OCI-LY7 (cell line): ENCODE measurements around the gene PIK3R1. TPM values are rescaled to one million over a fixed set of nuclear protein-coding genes. Genes with fewer than 3 reads are reported as not detected.

ENCODE experiments used
- BruUV-seq: library from RNA; stranded (reverse); fragments of 400-500 nt; replicated peaks from 2 replicates; lab custom pipeline; 2021; lab: Mats Ljungman, UMichigan
- CTCF ChIA-PET: fragments of 300-600 bp; sonication (Branson Sonifier 250); formaldehyde crosslinking; loops from one replicate; lab custom pipeline; 2022; ENCODE audit warnings: antibody characterized with exemption; ENCODE audit not compliant: unreplicated experiment; lab: Charles Lee
- POLR2A ChIA-PET: fragments of 300-600 bp; sonication (Branson Sonifier 250); formaldehyde crosslinking; loops from one replicate; lab custom pipeline; 2022; ENCODE audit warnings: antibody characterized with exemption; lab: Charles Lee
- DNase-seq: peaks from one replicate; pipeline ENCODE4 v3.0.0-alpha.2; 2015; ENCODE audit warnings: low spot score
- H2AFZ ChIP-seq: fragments of 200-600 bp; sonication (generic), shearing (Covaris generic); 2 replicates; pipeline ENCODE4 v1.6.1; 2014; ENCODE audit warnings: mild to moderate bottlenecking, antibody characterized with exemption, low read length, moderate library complexity
- H3K27ac ChIP-seq: fragments of 200-600 bp; sonication (generic); 2 replicates; pipeline ENCODE4 v1.5.1; 2014; ENCODE audit warnings: mixed run types, low read depth, mild to moderate bottlenecking, moderate library complexity, low read length, inconsistent platforms; ENCODE audit not compliant: poor library complexity, severe bottlenecking
- H3K36me3 ChIP-seq: fragments of 200-600 bp; sonication (generic); 2 replicates; pipeline ENCODE4 v1.6.1; 2014; ENCODE audit warnings: mild to moderate bottlenecking, antibody characterized with exemption, low read length, moderate library complexity, mixed read lengths; ENCODE audit not compliant: insufficient read depth
- H3K4me1 ChIP-seq: fragments of 200-600 bp; sonication (generic); 2 replicates; pipeline ENCODE4 v1.5.1; 2014; ENCODE audit warnings: mild to moderate bottlenecking, low read length; ENCODE audit not compliant: insufficient read depth, poor library complexity, severe bottlenecking
- H3K4me2 ChIP-seq: fragments of 200-600 bp; sonication (generic); 2 replicates; pipeline ENCODE4 v1.6.1; 2014; ENCODE audit warnings: mild to moderate bottlenecking, low read length
- H3K4me3 ChIP-seq: fragments of 200-600 bp; sonication (generic); 2 replicates; pipeline ENCODE4 v1.5.1; 2014; ENCODE audit warnings: mild to moderate bottlenecking, low read depth, low read length; ENCODE audit not compliant: poor library complexity, severe bottlenecking
- H3K79me2 ChIP-seq: fragments of 200-600 bp; sonication (generic); 2 replicates; pipeline ENCODE4 v1.6.1; 2016; ENCODE audit warnings: low read depth, mild to moderate bottlenecking, low read length, moderate library complexity, mixed read lengths; ENCODE audit not compliant: insufficient read depth
- H3K9me2 ChIP-seq: fragments of 200-600 bp; sonication (generic); 2 replicates; pipeline ENCODE4 v1.6.1; 2016; ENCODE audit warnings: mild to moderate bottlenecking, low read length, mixed read lengths; ENCODE audit not compliant: insufficient read depth
- H3K9me3 ChIP-seq: fragments of 200-600 bp; sonication (generic); 2 replicates; pipeline ENCODE4 v1.6.1; 2014; ENCODE audit warnings: mild to moderate bottlenecking, mixed run types, low read length, mixed read lengths
- H4K20me1 ChIP-seq: fragments of 200-600 bp; sonication (generic); 2 replicates; pipeline ENCODE4 v1.6.1; 2014; ENCODE audit warnings: mild to moderate bottlenecking, antibody characterized with exemption, low read length, moderate library complexity, mixed read lengths; ENCODE audit not compliant: insufficient read depth
- EZH2phosphoT487 ChIP-seq: fragments of 200-600 bp; sonication (generic); IDR thresholded peaks from 2 replicates; pipeline ENCODE4 v1.6.1; 2018; ENCODE audit warnings: low read depth, borderline replicate concordance, mild to moderate bottlenecking, mixed run types, antibody characterized with exemption, low read length, moderate library complexity, mixed read lengths
- intact Hi-C: fragments of 100-400 bp; cut with micrococcal nuclease; formaldehyde crosslinking; loops from one replicate; pipeline ENCODE4 v1.10.0; 2022; ENCODE audit not compliant: unreplicated experiment
- total RNA-seq, 2 experiments: library from RNA; depleted of rRNA in 1 of 2; stranded (reverse); fragments of >200 nt in 1 of 2; shearing (Covaris generic) in 1 of 2; gene quantifications; 2 replicates each; pipeline ENCODE4 v1.2.3, GENCODE V29; 2014 to 2022
- TF ChIP-seq, protein P1 (sequence below): fragments of 200-600 bp; sonication (generic); conservative IDR thresholded peaks from 2 replicates; pipeline ENCODE4 v1.5.1; 2014; ENCODE audit warnings: mild to moderate bottlenecking, antibody characterized with exemption, low read length, moderate library complexity, mixed read lengths

Gene PIK3R1
- total RNA-seq, 2 experiments from 2014 or later, result 15.8 to 43.4 TPM

GRCh38 chr5:68226546-68227073, 11.1 kb downstream of the PIK3R1 start:
- H3K79me2 ChIP-seq, result peaks cover 57% of the 10 kb centered on the region; the same call in 1 of the 2 replicates
- no peak for DNase-seq
- H3K4me2 ChIP-seq, result no peak overlapping the region
- H3K9me3 ChIP-seq, result 0 out of 2 replicates have a peak, but pooled peaks cover under 1% of the 10 kb centered on the region
- no peak overlapping the region for H3K4me3 ChIP-seq
- H3K27ac ChIP-seq, result no peak overlapping the region
- no peak overlapping the region for H2AFZ ChIP-seq
- BruUV-seq, result no TSS peak
- ChIA-PET CTCF (no interaction called here), POLR2A (no interaction called here)
- H3K36me3 ChIP-seq, result peaks cover 39% of the 10 kb centered on the region
- peaks cover 11% of the 10 kb centered on the region for H4K20me1 ChIP-seq
- no peak for TF ChIP-seq EZH2phosphoT487
- TF ChIP-seq, protein P1, sequence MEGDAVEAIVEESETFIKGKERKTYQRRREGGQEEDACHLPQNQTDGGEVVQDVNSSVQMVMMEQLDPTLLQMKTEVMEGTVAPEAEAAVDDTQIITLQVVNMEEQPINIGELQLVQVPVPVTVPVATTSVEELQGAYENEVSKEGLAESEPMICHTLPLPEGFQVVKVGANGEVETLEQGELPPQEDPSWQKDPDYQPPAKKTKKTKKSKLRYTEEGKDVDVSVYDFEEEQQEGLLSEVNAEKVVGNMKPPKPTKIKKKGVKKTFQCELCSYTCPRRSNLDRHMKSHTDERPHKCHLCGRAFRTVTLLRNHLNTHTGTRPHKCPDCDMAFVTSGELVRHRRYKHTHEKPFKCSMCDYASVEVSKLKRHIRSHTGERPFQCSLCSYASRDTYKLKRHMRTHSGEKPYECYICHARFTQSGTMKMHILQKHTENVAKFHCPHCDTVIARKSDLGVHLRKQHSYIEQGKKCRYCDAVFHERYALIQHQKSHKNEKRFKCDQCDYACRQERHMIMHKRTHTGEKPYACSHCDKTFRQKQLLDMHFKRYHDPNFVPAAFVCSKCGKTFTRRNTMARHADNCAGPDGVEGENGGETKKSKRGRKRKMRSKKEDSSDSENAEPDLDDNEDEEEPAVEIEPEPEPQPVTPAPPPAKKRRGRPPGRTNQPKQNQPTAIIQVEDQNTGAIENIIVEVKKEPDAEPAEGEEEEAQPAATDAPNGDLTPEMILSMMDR, result no peak
- no peaks in the 10 kb centered on the region for H3K9me2 ChIP-seq
- no peaks in the 10 kb centered on the region for H3K4me1 ChIP-seq
- intact Hi-C loops, result no loop called here

DNA sequence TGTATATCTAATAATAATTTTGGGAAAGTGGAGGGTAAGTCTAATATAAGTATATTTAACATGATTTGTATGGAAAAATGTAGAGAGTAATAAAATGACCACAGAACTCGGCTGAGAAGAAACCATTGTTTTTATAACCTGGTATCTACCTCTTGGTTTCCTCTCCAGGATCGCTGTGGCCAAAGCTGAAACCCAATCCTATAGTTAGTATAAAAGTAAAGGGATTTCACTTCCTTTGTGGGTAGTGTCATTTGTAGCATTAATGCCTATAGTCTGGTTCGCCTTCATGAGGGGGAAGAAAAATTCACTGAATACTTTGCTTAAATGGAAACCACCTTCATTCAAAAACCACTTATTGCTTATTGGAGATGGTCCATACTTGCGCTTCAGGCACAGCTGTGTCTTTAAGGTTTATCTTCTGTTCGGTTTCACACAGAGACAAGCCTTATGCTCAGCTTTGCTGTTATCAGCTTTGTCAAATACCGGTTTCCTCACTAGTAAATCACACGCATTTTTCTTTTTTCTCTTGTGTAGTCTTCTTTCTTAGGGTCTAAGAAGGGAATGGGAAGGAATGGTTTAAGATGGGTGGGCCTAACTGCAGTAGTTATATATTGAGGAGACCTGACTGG, 12.1 kb downstream of the PIK3R1 start:
- no TSS peak for BruUV-seq
- H3K9me2 ChIP-seq, result no peaks in the 10 kb centered on the region
- no peak for TF ChIP-seq EZH2phosphoT487
- TF ChIP-seq, protein P1, result no peak
- CTCF ChIA-PET, result no interaction called here
- H3K4me1 ChIP-seq, result no peaks in the 10 kb centered on the region
- peaks cover 15% of the 10 kb centered on the region for H4K20me1 ChIP-seq
- no peak overlapping the region for H3K4me2 ChIP-seq
- H3K4me3 ChIP-seq, result no peak overlapping the region
- no peak overlapping the region for H2AFZ ChIP-seq
- intact Hi-C loops, result no loop called here
- no peak for DNase-seq
- POLR2A ChIA-PET, result no interaction called here
- H3K79me2 ChIP-seq, result peaks cover 53% of the 10 kb centered on the region; the same call in 1 of the 2 replicates
- peaks cover 39% of the 10 kb centered on the region for H3K36me3 ChIP-seq
- no peaks in the 10 kb centered on the region for H3K9me3 ChIP-seq
- no peak overlapping the region for H3K27ac ChIP-seq

DNA sequence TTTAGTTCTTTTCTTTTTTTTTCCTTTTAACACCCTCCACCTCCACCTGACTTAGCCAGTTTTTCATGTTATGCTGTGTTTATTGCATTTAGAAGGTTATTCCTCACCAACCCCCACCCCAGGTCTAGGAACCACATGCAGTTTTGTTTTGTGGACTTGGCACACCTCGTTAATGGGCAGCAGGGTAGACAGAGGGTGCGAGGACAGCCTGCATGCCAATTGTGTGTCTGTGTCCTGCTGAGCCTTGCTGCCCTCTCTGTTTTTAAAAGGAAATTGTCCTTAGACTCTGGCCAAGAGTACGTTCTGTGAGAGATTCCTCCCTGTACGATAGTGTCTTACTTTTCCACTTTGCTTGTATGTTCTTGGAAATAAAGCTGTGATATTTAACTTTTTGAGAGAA, 13.9 kb downstream of the PIK3R1 start:
- no peak overlapping the region for H3K4me3 ChIP-seq
- no peak for TF ChIP-seq EZH2phosphoT487
- no TSS peak for BruUV-seq
- no peak overlapping the region for H3K27ac ChIP-seq
- no peak overlapping the region for H3K4me2 ChIP-seq
- POLR2A ChIA-PET, result interaction anchor here (0.6 kb wide), 2 partner anchors 10 to 84 kb away, joined by 3 to 5 read pairs; no protein-coding TSS in a partner anchor
- no peaks in the 10 kb centered on the region for H3K4me1 ChIP-seq
- H3K36me3 ChIP-seq, result peaks cover 45% of the 10 kb centered on the region
- H2AFZ ChIP-seq, result no peak overlapping the region
- H3K9me3 ChIP-seq, result no peaks in the 10 kb centered on the region
- intact Hi-C loops, result no loop called here
- CTCF ChIA-PET, result no interaction called here
- peaks cover 11% of the 10 kb centered on the region for H4K20me1 ChIP-seq
- H3K9me2 ChIP-seq, result no peaks in the 10 kb centered on the region
- no peak for DNase-seq
- H3K79me2 ChIP-seq, result peaks cover 53% of the 10 kb centered on the region; the same call in 1 of the 2 replicates
